HCT116 (cell line): ENCODE data around the gene SLC25A17. TPM values are rescaled to one million over a fixed set of nuclear protein-coding genes. Genes with fewer than 3 reads are reported as not detected.

ENCODE experiments used
- ATAC-seq: fragments of 200-7000 bp; cut with Tn5 transposase; 2 replicates; pipeline ENCODE4 v1.9.1; 2020; ENCODE audit warnings: mild to moderate bottlenecking, moderate library complexity
- BruUV-seq: library from RNA; stranded (reverse); fragments of 400-500 nt; replicated peaks from 2 replicates; lab custom pipeline; 2021; lab: Mats Ljungman, UMichigan
- CTCF ChIA-PET: fragments of 300-600 bp; sonication (Branson Sonifier 250); formaldehyde crosslinking; loops from one replicate; lab custom pipeline; 2021; ENCODE audit warnings: antibody characterized with exemption; lab: Charles Lee
- POLR2A ChIA-PET: fragments of 300-600, 350-600 bp; sonication (Branson Sonifier 250); formaldehyde crosslinking; loops from one replicate; lab custom pipeline; 2021; ENCODE audit warnings: antibody characterized with exemption; lab: Charles Lee
- RAD21 ChIA-PET, 2 experiments: fragments of 300-600 bp; sonication (Branson Sonifier 250); formaldehyde crosslinking; loops; one replicate each; lab custom pipeline; 2023; ENCODE audit warnings: low total read pairs in 2 of 2; ENCODE audit not compliant: uncharacterized antibody in 2 of 2, unreplicated experiment in 2 of 2, low non-redundant PET in 1 of 2; lab: Charles Lee
- DNase-seq: peaks from one replicate; pipeline ENCODE4 v3.0.0-alpha.2; 2010; ENCODE audit warnings: low read depth, low spot score
- H2AFZ ChIP-seq: fragments of 200-600 bp; shearing (Covaris generic), sonication (generic); 2 replicates; pipeline ENCODE4 v1.6.1; 2017; ENCODE audit warnings: low read depth, mixed run types, mixed read lengths, antibody characterized with exemption, low read length; ENCODE audit not compliant: poor library complexity, severe bottlenecking
- H3K27ac ChIP-seq: 2 replicates; pipeline ENCODE4 v1.5.1; 2012; ENCODE audit warnings: low read depth, low read length
- H3K27me3 ChIP-seq: fragments of 200-600 bp; sonication (generic); 2 replicates; pipeline ENCODE4 v1.6.1; 2016; ENCODE audit warnings: mixed run types, low read length, mixed read lengths; ENCODE audit not compliant: insufficient read depth
- H3K36me3 ChIP-seq, 2 experiments: fragments of 200-500 bp in 1 of 2; fragments of 200-600 bp in 1 of 2; sonication (Bioruptor generic) in 1 of 2; sonication (generic) in 1 of 2; 2 replicates each; pipeline versions ENCODE4 v1.5.1 to v1.6.1; 2014 to 2016; ENCODE audit warnings: low read length in 2 of 2, inconsistent platforms in 1 of 2, mixed read lengths in 1 of 2, mixed run types in 1 of 2; ENCODE audit not compliant: insufficient read depth in 2 of 2, control insufficient read depth in 1 of 2
- H3K4me1 ChIP-seq, 2 experiments: fragments of 200-600 bp in 1 of 2; sonication (generic) in 1 of 2; 2 replicates each; pipeline versions ENCODE4 v1.5.1 to v1.6.1; 2012 to 2017; ENCODE audit warnings: low read length in 2 of 2, inconsistent platforms in 1 of 2, mild to moderate bottlenecking in 1 of 2, mixed read lengths in 1 of 2, mixed run types in 1 of 2, moderate library complexity in 1 of 2; ENCODE audit not compliant: insufficient read depth in 2 of 2, control insufficient read depth in 1 of 2
- H3K4me2 ChIP-seq: fragments of 200-600 bp; sonication (generic); 2 replicates; pipeline ENCODE4 v1.6.1; 2017; ENCODE audit warnings: mixed run types, low read length, mixed read lengths
- H3K4me3 ChIP-seq, 2 experiments: fragments of 200-600 bp in 1 of 2; sonication (generic) in 1 of 2; replicated peaks in 1 of 2; 2 replicates each; pipeline ENCODE4 v1.5.1; 2011 to 2016; ENCODE audit warnings: low read length in 2 of 2, control low read depth in 1 of 2, low read depth in 1 of 2, mild to moderate bottlenecking in 1 of 2, mixed read lengths in 1 of 2, mixed run types in 1 of 2
- H3K79me2 ChIP-seq: fragments of 200-600 bp; sonication (generic); 2 replicates; pipeline ENCODE4 v1.6.1; 2017; ENCODE audit warnings: mild to moderate bottlenecking, mixed run types, low read length, moderate library complexity, mixed read lengths; ENCODE audit not compliant: insufficient read depth
- H3K9ac ChIP-seq: fragments of 200-600 bp; sonication (generic); 2 replicates; pipeline ENCODE4 v1.6.1; 2016; ENCODE audit warnings: low read length, mixed read lengths
- H3K9me2 ChIP-seq: fragments of 200-600 bp; sonication (generic), shearing (Covaris generic); 2 replicates; pipeline ENCODE4 v1.6.1; 2017; ENCODE audit warnings: mixed run types, mild to moderate bottlenecking, moderate library complexity; ENCODE audit not compliant: insufficient read depth
- H3K9me3 ChIP-seq, 2 experiments: fragments of 200-500 bp in 1 of 2; fragments of 200-600 bp in 1 of 2; sonication (Bioruptor generic) in 1 of 2; sonication (generic) in 1 of 2; 2 replicates each; pipeline ENCODE4 v1.6.1; 2014 to 2017; ENCODE audit warnings: low read length in 2 of 2, mixed read lengths in 2 of 2, inconsistent platforms in 1 of 2, low read depth in 1 of 2, mild to moderate bottlenecking in 1 of 2, mixed run types in 1 of 2, moderate library complexity in 1 of 2; ENCODE audit not compliant: control insufficient read depth in 1 of 2, insufficient read depth in 1 of 2
- H4K20me1 ChIP-seq: fragments of 200-600 bp; sonication (generic), shearing (Covaris generic); 2 replicates; pipeline ENCODE4 v1.6.1; 2017; ENCODE audit warnings: mixed run types, mild to moderate bottlenecking, moderate library complexity; ENCODE audit not compliant: insufficient read depth
- CBX3 ChIP-seq: IDR thresholded peaks from 2 replicates; pipeline ENCODE4 v1.6.1; 2012; ENCODE audit warnings: low read depth
- CEBPB ChIP-seq: IDR thresholded peaks from 2 replicates; pipeline ENCODE4 v1.6.1; 2012; ENCODE audit warnings: low read depth
- EGR1 ChIP-seq: IDR thresholded peaks from 2 replicates; pipeline ENCODE4 v1.6.1; 2012; ENCODE audit warnings: low read depth
- ELF1 ChIP-seq: IDR thresholded peaks from 2 replicates; pipeline ENCODE4 v1.6.1; 2012; ENCODE audit warnings: low read depth, borderline replicate concordance
- EZH2 ChIP-seq: fragments of 200-600 bp; sonication (generic); IDR thresholded peaks from 2 replicates; pipeline ENCODE4 v1.6.1; 2017; ENCODE audit warnings: antibody characterized with exemption, mixed run types
- EZH2phosphoT487 ChIP-seq: fragments of 200-600 bp; IDR thresholded peaks from 2 replicates; pipeline ENCODE4 v1.6.1; 2018; ENCODE audit warnings: antibody characterized with exemption, borderline replicate concordance
- JUND ChIP-seq: IDR thresholded peaks from 2 replicates; pipeline ENCODE4 v1.6.1; 2012
- POLR2A ChIP-seq: IDR thresholded peaks from 2 replicates; pipeline ENCODE4 v1.7.0; 2011; ENCODE audit warnings: borderline replicate concordance; ENCODE audit not compliant: insufficient read depth, insufficient read length; ENCODE audit errors: extremely low read depth
- RAD21 ChIP-seq: IDR thresholded peaks from 2 replicates; pipeline ENCODE4 v1.6.1; 2012; ENCODE audit warnings: low read depth, mild to moderate bottlenecking
- SIN3A ChIP-seq: IDR thresholded peaks from 2 replicates; pipeline ENCODE4 v1.6.1; 2012; ENCODE audit warnings: low read depth
- SP1 ChIP-seq: IDR thresholded peaks from 2 replicates; pipeline ENCODE4 v1.6.1; 2012; ENCODE audit warnings: low read depth
- SRF ChIP-seq: IDR thresholded peaks from 2 replicates; pipeline ENCODE4 v1.6.1; 2012; ENCODE audit warnings: low read depth
- TCF7L2 ChIP-seq: IDR thresholded peaks from 2 replicates; pipeline ENCODE4 v1.7.0; 2011; ENCODE audit warnings: borderline replicate concordance, inconsistent platforms; ENCODE audit not compliant: insufficient read depth, insufficient read length; ENCODE audit errors: extremely low read depth
- YY1 ChIP-seq: IDR thresholded peaks from 2 replicates; pipeline ENCODE4 v1.6.1; 2011; ENCODE audit warnings: low read length, low read depth, moderate library complexity, mild to moderate bottlenecking; ENCODE audit not compliant: insufficient replicate concordance; ENCODE audit errors: extremely low read depth
- ZFX ChIP-seq: fragments of 450-650 bp; IDR thresholded peaks from 2 replicates; pipeline ENCODE4 v1.6.1; 2017
- ZNF274 ChIP-seq: fragments of 200-500 bp; sonication (Bioruptor generic); IDR thresholded peaks from 2 replicates; pipeline ENCODE4 v1.6.1; 2014; ENCODE audit warnings: mild to moderate bottlenecking, low read depth, low read length, inconsistent platforms
- intact Hi-C: fragments of 100-400 bp; cut with micrococcal nuclease; formaldehyde crosslinking; loops from 2 replicates; pipeline ENCODE4 v1.10.0; 2022
- total RNA-seq: library from RNA; stranded (reverse); gene quantifications from one replicate; pipeline ENCODE4 v1.2.1, GENCODE V29; 2021; ENCODE audit not compliant: unreplicated experiment
- TF ChIP-seq, protein P1 (sequence below): IDR thresholded peaks from 2 replicates; pipeline ENCODE4 v1.6.1; 2012
- TF ChIP-seq, protein P2 (sequence below), 3 experiments: fragments of 200-600 bp in 1 of 3; sonication (generic) in 1 of 3; IDR thresholded peaks in 2 of 3; conservative IDR thresholded peaks in 1 of 3; 2 replicates each; pipeline ENCODE4 v1.5.1; 2012 to 2017; ENCODE audit warnings: low read depth in 2 of 3, low read length in 2 of 3, antibody characterized with exemption in 1 of 3, borderline replicate concordance in 1 of 3, control low read depth in 1 of 3, mild to moderate bottlenecking in 1 of 3, mixed read lengths in 1 of 3, mixed run types in 1 of 3, moderate library complexity in 1 of 3; ENCODE audit not compliant: insufficient read depth in 1 of 3
- TF ChIP-seq, protein P3 (sequence below): IDR thresholded peaks from 2 replicates; pipeline ENCODE4 v1.6.1; 2012; ENCODE audit warnings: low read depth
- TF ChIP-seq, protein P4 (sequence below): IDR thresholded peaks from 2 replicates; pipeline ENCODE4 v1.6.1; 2012

SLC25A17 gene
- total RNA-seq, 1 experiment from 2014 or later: 16.6 TPM

DNA sequence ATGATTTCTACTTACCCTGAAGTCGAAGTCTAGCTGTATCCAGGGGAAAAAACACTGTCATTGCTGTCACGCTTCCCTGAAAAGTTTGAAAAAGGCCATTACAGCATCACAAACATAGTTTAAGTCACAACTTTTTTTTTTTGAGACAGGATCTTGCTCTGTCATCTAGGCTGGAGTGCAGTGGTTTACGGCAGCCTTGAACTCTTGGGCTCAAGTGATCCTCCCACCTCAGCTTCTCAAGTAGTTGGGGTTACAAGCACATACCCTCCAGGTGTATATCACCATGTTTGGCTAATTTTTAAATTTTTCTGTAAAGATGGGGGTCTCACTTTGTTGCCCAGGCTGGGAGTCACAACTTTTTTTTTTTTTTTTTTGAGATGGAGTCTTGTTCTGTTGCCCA lies 20.1 kb downstream of the SLC25A17 start:
- no peak for TF ChIP-seq ZFX
- no peak for TF ChIP-seq SRF
- no peak for TF ChIP-seq ZNF274
- TF ChIP-seq, protein P1, sequence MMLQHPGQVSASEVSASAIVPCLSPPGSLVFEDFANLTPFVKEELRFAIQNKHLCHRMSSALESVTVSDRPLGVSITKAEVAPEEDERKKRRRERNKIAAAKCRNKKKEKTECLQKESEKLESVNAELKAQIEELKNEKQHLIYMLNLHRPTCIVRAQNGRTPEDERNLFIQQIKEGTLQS: no peak
- TF ChIP-seq CBX3: no peak
- TF ChIP-seq YY1: no peak
- TF ChIP-seq EGR1: no peak
- TF ChIP-seq, protein P2, sequence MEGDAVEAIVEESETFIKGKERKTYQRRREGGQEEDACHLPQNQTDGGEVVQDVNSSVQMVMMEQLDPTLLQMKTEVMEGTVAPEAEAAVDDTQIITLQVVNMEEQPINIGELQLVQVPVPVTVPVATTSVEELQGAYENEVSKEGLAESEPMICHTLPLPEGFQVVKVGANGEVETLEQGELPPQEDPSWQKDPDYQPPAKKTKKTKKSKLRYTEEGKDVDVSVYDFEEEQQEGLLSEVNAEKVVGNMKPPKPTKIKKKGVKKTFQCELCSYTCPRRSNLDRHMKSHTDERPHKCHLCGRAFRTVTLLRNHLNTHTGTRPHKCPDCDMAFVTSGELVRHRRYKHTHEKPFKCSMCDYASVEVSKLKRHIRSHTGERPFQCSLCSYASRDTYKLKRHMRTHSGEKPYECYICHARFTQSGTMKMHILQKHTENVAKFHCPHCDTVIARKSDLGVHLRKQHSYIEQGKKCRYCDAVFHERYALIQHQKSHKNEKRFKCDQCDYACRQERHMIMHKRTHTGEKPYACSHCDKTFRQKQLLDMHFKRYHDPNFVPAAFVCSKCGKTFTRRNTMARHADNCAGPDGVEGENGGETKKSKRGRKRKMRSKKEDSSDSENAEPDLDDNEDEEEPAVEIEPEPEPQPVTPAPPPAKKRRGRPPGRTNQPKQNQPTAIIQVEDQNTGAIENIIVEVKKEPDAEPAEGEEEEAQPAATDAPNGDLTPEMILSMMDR (IDR thresholded peaks at IDR 0.05 in 2 of 3, conservative IDR thresholded peaks at IDR 0.05 in 1 of 3; ENCODE audit: borderline replicate concordance in 1 of 3, insufficient read depth in 1 of 3, low read depth in 2 of 3, low read length in 2 of 3): no peak
- TF ChIP-seq JUND: no peak
- no peak for TF ChIP-seq CEBPB
- TF ChIP-seq, protein P3, sequence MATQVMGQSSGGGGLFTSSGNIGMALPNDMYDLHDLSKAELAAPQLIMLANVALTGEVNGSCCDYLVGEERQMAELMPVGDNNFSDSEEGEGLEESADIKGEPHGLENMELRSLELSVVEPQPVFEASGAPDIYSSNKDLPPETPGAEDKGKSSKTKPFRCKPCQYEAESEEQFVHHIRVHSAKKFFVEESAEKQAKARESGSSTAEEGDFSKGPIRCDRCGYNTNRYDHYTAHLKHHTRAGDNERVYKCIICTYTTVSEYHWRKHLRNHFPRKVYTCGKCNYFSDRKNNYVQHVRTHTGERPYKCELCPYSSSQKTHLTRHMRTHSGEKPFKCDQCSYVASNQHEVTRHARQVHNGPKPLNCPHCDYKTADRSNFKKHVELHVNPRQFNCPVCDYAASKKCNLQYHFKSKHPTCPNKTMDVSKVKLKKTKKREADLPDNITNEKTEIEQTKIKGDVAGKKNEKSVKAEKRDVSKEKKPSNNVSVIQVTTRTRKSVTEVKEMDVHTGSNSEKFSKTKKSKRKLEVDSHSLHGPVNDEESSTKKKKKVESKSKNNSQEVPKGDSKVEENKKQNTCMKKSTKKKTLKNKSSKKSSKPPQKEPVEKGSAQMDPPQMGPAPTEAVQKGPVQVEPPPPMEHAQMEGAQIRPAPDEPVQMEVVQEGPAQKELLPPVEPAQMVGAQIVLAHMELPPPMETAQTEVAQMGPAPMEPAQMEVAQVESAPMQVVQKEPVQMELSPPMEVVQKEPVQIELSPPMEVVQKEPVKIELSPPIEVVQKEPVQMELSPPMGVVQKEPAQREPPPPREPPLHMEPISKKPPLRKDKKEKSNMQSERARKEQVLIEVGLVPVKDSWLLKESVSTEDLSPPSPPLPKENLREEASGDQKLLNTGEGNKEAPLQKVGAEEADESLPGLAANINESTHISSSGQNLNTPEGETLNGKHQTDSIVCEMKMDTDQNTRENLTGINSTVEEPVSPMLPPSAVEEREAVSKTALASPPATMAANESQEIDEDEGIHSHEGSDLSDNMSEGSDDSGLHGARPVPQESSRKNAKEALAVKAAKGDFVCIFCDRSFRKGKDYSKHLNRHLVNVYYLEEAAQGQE: no peak
- no peak for TF ChIP-seq ELF1
- TF ChIP-seq, protein P4, sequence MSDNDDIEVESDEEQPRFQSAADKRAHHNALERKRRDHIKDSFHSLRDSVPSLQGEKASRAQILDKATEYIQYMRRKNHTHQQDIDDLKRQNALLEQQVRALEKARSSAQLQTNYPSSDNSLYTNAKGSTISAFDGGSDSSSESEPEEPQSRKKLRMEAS: no peak
- no peak for TF ChIP-seq SP1
- TF ChIP-seq RAD21: no peak
- no peak for TF ChIP-seq TCF7L2
- no peak for TF ChIP-seq EZH2
- TF ChIP-seq EZH2phosphoT487: no peak
- no peak for TF ChIP-seq SIN3A
- TF ChIP-seq POLR2A: no peak
- Histone ChIP-seq H3K27ac (no peak overlapping the region), H3K4me1 (peaks cover 0 to 7% of the 10 kb centered on the region in 2 experiments; a peak in 2 of 4 replicates), H2AFZ (no peak overlapping the region), H3K4me3 (no peak overlapping the region), H3K27me3 (no peaks in the 10 kb centered on the region), H4K20me1 (no peaks in the 10 kb centered on the region), H3K9me2 (no peaks in the 10 kb centered on the region), H3K36me3 (no peaks in the 10 kb centered on the region), H3K4me2 (no peak overlapping the region), H3K9me3 (no peaks in the 10 kb centered on the region), H3K79me2 (no peaks in the 10 kb centered on the region), H3K9ac (no peak overlapping the region)
- ChIA-PET POLR2A (no interaction called here), RAD21 (no interaction called here), CTCF (no interaction called here)
- no peak for DNase-seq
- intact Hi-C loops: no loop called here
- no peak for ATAC-seq
- BruUV-seq: no TSS peak
